Measurements from ENCODE around the gene HYI.
"Not testable (repeated sequence)": the region's sequence is repeated elsewhere in the genome, so short reads cannot be mapped to it uniquely, and the experiment has no call there.

Gene HYI

GRCh38 chr1:43464681-43465504 lies 11.2 kb upstream of the HYI start:
- no peak for DNase-seq

GRCh38 chr1:43463479-43463878 lies 9.7 kb upstream of the HYI start:
- no peak for DNase-seq

- DNase-seq: no peak
These were observed 7.4 kb upstream of the HYI start for GRCh38 chr1:43460988-43461693.

- not testable (repeated sequence) for DNase-seq
These were observed 4.6 kb upstream of the HYI start for GRCh38 chr1:43458379-43458778.

- no peak for DNase-seq
These were observed 1.6 kb upstream of the HYI start for GRCh38 chr1:43455213-43455889.

- peak; percentile 83 for DNase-seq
These were observed 710 bp upstream of the HYI start for GRCh38 chr1:43454270-43455011.

GRCh38 chr1:43452789-43453441 lies 816 bp downstream of the HYI start:
- peak; percentile 50 for DNase-seq

GRCh38 chr1:43451701-43452532 lies 1.8 kb downstream of the HYI start:
- DNase-seq: no peak

GRCh38 chr1:43451157-43451591 lies 2.6 kb downstream of the HYI start:
- DNase-seq: peak; percentile 19

- peak; percentile 19 for DNase-seq
These were observed 3.3 kb downstream of the HYI start for GRCh38 chr1:43450251-43450941.

- peak; percentile 18 for DNase-seq
These were observed 4.0 kb downstream of the HYI start for GRCh38 chr1:43449708-43450069.

GRCh38 chr1:43448955-43449707 lies 4.6 kb downstream of the HYI start:
- DNase-seq: peak; percentile 10

- peak; percentile 19 for DNase-seq
These were observed 5.6 kb downstream of the HYI start for GRCh38 chr1:43447891-43448708.

- peak; percentile 15 for DNase-seq
These were observed 6.6 kb downstream of the HYI start for GRCh38 chr1:43446881-43447835.

GRCh38 chr1:43446388-43446740 lies 7.4 kb downstream of the HYI start:
- DNase-seq: peak; percentile 12

GRCh38 chr1:43445606-43446387 lies 7.9 kb downstream of the HYI start:
- DNase-seq: peak; percentile 13

- DNase-seq: peak; percentile 13
These were observed 8.9 kb downstream of the HYI start for GRCh38 chr1:43444836-43445235.

Measured in femur (tissue), 1 donor.